PC-9 (cell line): Measurements from ENCODE around the gene RAB24. TPM values are rescaled to one million over a fixed set of nuclear protein-coding genes. Genes with fewer than 3 reads are reported as not detected.

Source experiments
- BruUV-seq: library from RNA; stranded (reverse); fragments of 400-500 nt; replicated peaks from 2 replicates; lab custom pipeline; 2021; lab: Mats Ljungman, UMichigan
- CTCF ChIA-PET: fragments of 300-600 bp; sonication (Branson Sonifier 250); formaldehyde crosslinking; loops from one replicate; lab custom pipeline; 2022; ENCODE audit warnings: antibody characterized with exemption; lab: Charles Lee
- POLR2A ChIA-PET: fragments of 300-600 bp; sonication (Branson Sonifier 250); formaldehyde crosslinking; loops from one replicate; lab custom pipeline; 2022; ENCODE audit warnings: antibody characterized with exemption; ENCODE audit not compliant: unreplicated experiment; lab: Charles Lee
- DNase-seq, 2 experiments: peaks; one replicate each; pipeline versions ENCODE4 v3.0.0 to v3.0.0-alpha.2; 2015 to 2022; ENCODE audit warnings: mixed read lengths in 1 of 2
- H2AFZ ChIP-seq: fragments of 200-600 bp; sonication (generic); 2 replicates; pipeline ENCODE4 v1.8.1; 2017; ENCODE audit warnings: antibody characterized with exemption
- H3F3A ChIP-seq: fragments of 200-600 bp; sonication (generic); 2 replicates; pipeline ENCODE4 v1.8.1; 2017; ENCODE audit warnings: antibody characterized with exemption, mild to moderate bottlenecking, low read depth; ENCODE audit not compliant: insufficient read depth
- H3K27ac ChIP-seq: fragments of 200-600 bp; sonication (generic); 2 replicates; pipeline ENCODE4 v1.6.1; 2016; ENCODE audit warnings: mixed run types
- H3K27me3 ChIP-seq: fragments of 200-600 bp; sonication (generic); 2 replicates; pipeline ENCODE4 v1.6.1; 2016; ENCODE audit warnings: low read depth, mixed run types; ENCODE audit not compliant: insufficient read depth
- H3K36me3 ChIP-seq: fragments of 200-600 bp; sonication (generic); 2 replicates; pipeline ENCODE4 v1.6.1; 2016; ENCODE audit warnings: low read depth, mixed run types
- H3K4me1 ChIP-seq: fragments of 200-600 bp; sonication (generic); replicated peaks from 2 replicates; pipeline ENCODE4 v1.6.1; 2016; ENCODE audit warnings: mixed run types; ENCODE audit not compliant: insufficient read depth
- H3K4me2 ChIP-seq: fragments of 200-600 bp; sonication (generic); 2 replicates; pipeline ENCODE4 v1.6.1; 2017; ENCODE audit warnings: mixed run types
- H3K4me3 ChIP-seq: fragments of 200-600 bp; sonication (generic); 2 replicates; pipeline ENCODE4 v1.6.1; 2016; ENCODE audit warnings: mixed run types
- H3K79me2 ChIP-seq: fragments of 200-600 bp; sonication (generic); 2 replicates; pipeline ENCODE4 v1.6.1; 2017; ENCODE audit warnings: low read depth, mixed run types
- H3K9me2 ChIP-seq: fragments of 200-600 bp; sonication (generic); 2 replicates; pipeline ENCODE4 v1.8.1; 2017; ENCODE audit warnings: mild to moderate bottlenecking; ENCODE audit not compliant: insufficient read depth
- H3K9me3 ChIP-seq: fragments of 200-600 bp; sonication (generic); 2 replicates; pipeline ENCODE4 v1.8.1; 2016; ENCODE audit warnings: low read depth; ENCODE audit not compliant: insufficient read depth
- H4K20me1 ChIP-seq: fragments of 200-600 bp; sonication (generic); 2 replicates; pipeline ENCODE4 v1.8.1; 2017; ENCODE audit not compliant: insufficient read depth
- EZH2 ChIP-seq: fragments of 200-600 bp; sonication (generic); IDR thresholded peaks from 2 replicates; pipeline ENCODE4 v1.8.0; 2017; ENCODE audit warnings: antibody characterized with exemption, low read depth
- intact Hi-C: fragments of 100-400 bp; cut with micrococcal nuclease; formaldehyde crosslinking; loops from one replicate; pipeline ENCODE4 v1.10.0; 2022; ENCODE audit not compliant: unreplicated experiment
- total RNA-seq: library from RNA; stranded (reverse); gene quantifications from 2 replicates; pipeline ENCODE4 v1.2.3, GENCODE V29; 2021
- TF ChIP-seq, protein P1 (sequence below): fragments of 200-600 bp; sonication (generic); conservative IDR thresholded peaks from 2 replicates; pipeline ENCODE4 v1.6.1; 2017; ENCODE audit warnings: mixed run types, antibody characterized with exemption, mild to moderate bottlenecking, moderate library complexity

The RAB24 gene
- total RNA-seq, 1 experiment from 2014 or later, result 16.9 TPM

DNA sequence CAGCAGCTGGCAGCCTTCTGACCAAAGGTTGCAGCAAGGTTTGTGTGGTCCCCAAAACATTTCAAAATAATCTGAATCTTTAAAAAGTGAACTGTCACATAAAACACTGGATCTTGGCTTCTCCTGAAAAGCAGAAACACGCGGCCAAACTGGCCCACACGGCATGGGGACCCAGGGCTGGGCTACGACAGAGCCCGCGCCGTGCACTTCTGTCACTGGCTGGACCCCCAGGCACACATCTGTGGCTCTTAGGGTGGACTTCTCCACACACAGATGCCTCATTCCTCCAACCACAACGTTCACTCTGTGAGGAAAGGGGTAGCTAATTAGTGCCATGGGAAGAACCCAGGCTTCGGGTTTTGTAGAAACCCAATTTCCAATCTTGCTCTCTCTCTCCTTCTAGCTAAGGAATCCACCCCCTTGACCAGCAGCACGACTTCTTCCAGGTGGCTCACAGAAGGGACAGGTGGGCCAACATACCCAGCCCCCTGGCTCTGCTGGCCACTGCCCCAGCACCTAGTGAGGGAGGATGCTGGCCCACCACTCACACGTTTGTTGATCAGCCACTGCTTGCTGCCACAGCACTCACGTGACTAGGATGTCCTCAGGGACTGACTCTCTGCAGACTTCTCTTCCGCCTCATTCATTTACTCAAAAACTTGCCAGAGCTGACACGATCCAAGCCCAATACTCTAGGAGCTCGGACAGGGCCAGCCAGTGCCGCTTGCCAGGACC is 30.1 kb upstream of the RAB24 start:
- Histone ChIP-seq H3K27me3 (no peaks in the 10 kb centered on the region), H3K4me2 (no peak overlapping the region), H3K9me3 (no peaks in the 10 kb centered on the region), H3K36me3 (peaks cover 16% of the 10 kb centered on the region), H3K27ac (no peak overlapping the region), H3K9me2 (no peaks in the 10 kb centered on the region), H3F3A (0 out of 2 replicates have a peak, but pooled peaks cover under 1% of the 10 kb centered on the region), H3K79me2 (peaks cover 2% of the 10 kb centered on the region; the same call in 1 of the 2 replicates), H4K20me1 (peaks cover 16% of the 10 kb centered on the region; the same call in 1 of the 2 replicates), H3K4me3 (no peak overlapping the region), H2AFZ (no peak overlapping the region), H3K4me1 (no peaks in the 10 kb centered on the region)
- intact Hi-C loops, result no loop called here
- TF ChIP-seq, protein P1, sequence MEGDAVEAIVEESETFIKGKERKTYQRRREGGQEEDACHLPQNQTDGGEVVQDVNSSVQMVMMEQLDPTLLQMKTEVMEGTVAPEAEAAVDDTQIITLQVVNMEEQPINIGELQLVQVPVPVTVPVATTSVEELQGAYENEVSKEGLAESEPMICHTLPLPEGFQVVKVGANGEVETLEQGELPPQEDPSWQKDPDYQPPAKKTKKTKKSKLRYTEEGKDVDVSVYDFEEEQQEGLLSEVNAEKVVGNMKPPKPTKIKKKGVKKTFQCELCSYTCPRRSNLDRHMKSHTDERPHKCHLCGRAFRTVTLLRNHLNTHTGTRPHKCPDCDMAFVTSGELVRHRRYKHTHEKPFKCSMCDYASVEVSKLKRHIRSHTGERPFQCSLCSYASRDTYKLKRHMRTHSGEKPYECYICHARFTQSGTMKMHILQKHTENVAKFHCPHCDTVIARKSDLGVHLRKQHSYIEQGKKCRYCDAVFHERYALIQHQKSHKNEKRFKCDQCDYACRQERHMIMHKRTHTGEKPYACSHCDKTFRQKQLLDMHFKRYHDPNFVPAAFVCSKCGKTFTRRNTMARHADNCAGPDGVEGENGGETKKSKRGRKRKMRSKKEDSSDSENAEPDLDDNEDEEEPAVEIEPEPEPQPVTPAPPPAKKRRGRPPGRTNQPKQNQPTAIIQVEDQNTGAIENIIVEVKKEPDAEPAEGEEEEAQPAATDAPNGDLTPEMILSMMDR, result no peak
- TF ChIP-seq EZH2, result no peak
- no TSS peak for BruUV-seq
- CTCF ChIA-PET, result no interaction called here
- POLR2A ChIA-PET, result no interaction called here
- DNase-seq, result no peak

- H3K27ac ChIP-seq, result no peak overlapping the region
- no peak overlapping the region for H2AFZ ChIP-seq
- POLR2A ChIA-PET, result no interaction called here
- no TSS peak for BruUV-seq
- no peaks in the 10 kb centered on the region for H3K9me2 ChIP-seq
- intact Hi-C loops, result no loop called here
- H3K9me3 ChIP-seq, result no peaks in the 10 kb centered on the region
- H4K20me1 ChIP-seq, result peaks cover 13% of the 10 kb centered on the region; the same call in 1 of the 2 replicates
- no peak overlapping the region for H3K4me2 ChIP-seq
- TF ChIP-seq EZH2, result no peak
- TF ChIP-seq, protein P1, result no peak
- CTCF ChIA-PET, result no interaction called here
- no peaks in the 10 kb centered on the region for H3K27me3 ChIP-seq
- no peak for DNase-seq
- peaks cover 16% of the 10 kb centered on the region for H3K36me3 ChIP-seq
- no peaks in the 10 kb centered on the region for H3K4me1 ChIP-seq
- no peak overlapping the region for H3K4me3 ChIP-seq
- H3K79me2 ChIP-seq, result no peaks in the 10 kb centered on the region
- H3F3A ChIP-seq, result no peaks in the 10 kb centered on the region
Observed at GRCh38 chr5:177332896-177333260, 29.4 kb upstream of the RAB24 start.

- intact Hi-C loops, result no loop called here
- H3K4me2 ChIP-seq, result no peak overlapping the region
- POLR2A ChIA-PET, result no interaction called here
- no peak overlapping the region for H3K4me3 ChIP-seq
- TF ChIP-seq, protein P1, result no peak
- no peak for TF ChIP-seq EZH2
- H3F3A ChIP-seq, result peaks cover 6% of the 10 kb centered on the region; the same call in 1 of the 2 replicates
- H3K27ac ChIP-seq, result no peak overlapping the region
- H2AFZ ChIP-seq, result no peak overlapping the region
- BruUV-seq, result no TSS peak
- no peak for DNase-seq
- no peaks in the 10 kb centered on the region for H3K9me3 ChIP-seq
- CTCF ChIA-PET, result no interaction called here
- no peaks in the 10 kb centered on the region for H3K79me2 ChIP-seq
- H3K4me1 ChIP-seq, result no peaks in the 10 kb centered on the region
- no peaks in the 10 kb centered on the region for H3K9me2 ChIP-seq
- no peaks in the 10 kb centered on the region for H3K27me3 ChIP-seq
- H3K36me3 ChIP-seq, result peaks cover 10% of the 10 kb centered on the region; the same call in 1 of the 2 replicates
- H4K20me1 ChIP-seq, result peaks cover 8% of the 10 kb centered on the region; the same call in 1 of the 2 replicates
Observed at GRCh38 chr5:177332031-177332895, 28.7 kb upstream of the RAB24 start.
